ENCODE results near the gene ABHD15.
A peak's percentile ranks its signal among the peaks of the same experiment; 100 is the strongest.

Gene ABHD15

GRCh38 chr17:29573871-29574731, 7.3 kb upstream of the ABHD15 start:
- ChIA-PET POLR2A (ENCODE audit: low non-redundant PET) (no interaction called here), CTCF (interaction anchor here (0.7 to 1.3 kb wide), 2 partner anchors 9 to 17 kb away, joined by 3 to 8 read pairs; no protein-coding TSS in a partner anchor)
- no peak for DNase-seq (ENCODE audit: low spot score)
- no peak for TF ChIP-seq CTCF (conservative IDR thresholded peaks at IDR 0.05; ENCODE audit: low read depth)
- H3K27ac ChIP-seq = peak overlapping the region; percentile 99

GRCh38 chr17:29573558-29573869, 6.7 kb upstream of the ABHD15 start:
- POLR2A ChIA-PET (ENCODE audit: low non-redundant PET) = no interaction called here
- CTCF ChIA-PET = interaction anchor here (0.7 to 0.9 kb wide), 2 partner anchors 9 to 18 kb away, joined by 3 to 4 read pairs; no protein-coding TSS in a partner anchor
- peak overlapping the region; percentile 99 for H3K27ac ChIP-seq
- TF ChIP-seq CTCF (conservative IDR thresholded peaks at IDR 0.05; ENCODE audit: low read depth) = no peak
- no peak for DNase-seq (ENCODE audit: low spot score)

- CTCF ChIA-PET = interaction anchor here (0.7 to 1.1 kb wide), 3 partner anchors 10 to 22 kb away, joined by 3 to 4 read pairs (median 3); no protein-coding TSS in a partner anchor
- no peak for DNase-seq (ENCODE audit: low spot score)
- peak overlapping the region; percentile 99 for H3K27ac ChIP-seq
Observed at GRCh38 chr17:29572691-29573557, 6.1 kb upstream of the ABHD15 start.

GRCh38 chr17:29571883-29572681, 5.2 kb upstream of the ABHD15 start:
- TF ChIP-seq CTCF (conservative IDR thresholded peaks at IDR 0.05; ENCODE audit: low read depth) = no peak
- POLR2A ChIA-PET (ENCODE audit: low non-redundant PET) = no interaction called here
- DNase-seq (ENCODE audit: low spot score) = no peak

More at GRCh38 chr17:29572691-29573557, 6.1 kb upstream of the ABHD15 start:
- TF ChIP-seq CTCF (conservative IDR thresholded peaks at IDR 0.05; ENCODE audit: low read depth) = 0 out of 2 replicates have a peak, but pooled peaks have one; percentile 15
- POLR2A ChIA-PET (ENCODE audit: low non-redundant PET) = no interaction called here

GRCh38 chr17:29571486-29571882, 4.6 kb upstream of the ABHD15 start:
- ChIA-PET CTCF (interaction anchor here (0.7 to 1.7 kb wide), 5 partner anchors 20 to 142 kb away, joined by 3 to 6 read pairs (median 4); no protein-coding TSS in a partner anchor), POLR2A (ENCODE audit: low non-redundant PET) (no interaction called here)
- DNase-seq (ENCODE audit: low spot score) = no peak
- peak overlapping the region; percentile 99 for H3K27ac ChIP-seq
- no peak for TF ChIP-seq CTCF (conservative IDR thresholded peaks at IDR 0.05; ENCODE audit: low read depth)

More at GRCh38 chr17:29571883-29572681, 5.2 kb upstream of the ABHD15 start:
- peak overlapping the region; percentile 99 for H3K27ac ChIP-seq
- CTCF ChIA-PET = interaction anchor here (0.7 to 1.1 kb wide), 4 partner anchors 20 to 143 kb away, joined by 3 to 6 read pairs (median 4); no protein-coding TSS in a partner anchor
